Medulla oblongata (tissue), 1 donor: ENCODE measurements around the gene MLX.
"Not testable (repeated sequence)": the region's sequence is repeated elsewhere in the genome, so short reads cannot be mapped to it uniquely, and the experiment has no call there.

Experiments used
- DNase-seq: peaks from one replicate; pipeline ENCODE4 v3.0.0-alpha.2; 2015; ENCODE audit errors: extremely low spot score

Gene MLX

DNA sequence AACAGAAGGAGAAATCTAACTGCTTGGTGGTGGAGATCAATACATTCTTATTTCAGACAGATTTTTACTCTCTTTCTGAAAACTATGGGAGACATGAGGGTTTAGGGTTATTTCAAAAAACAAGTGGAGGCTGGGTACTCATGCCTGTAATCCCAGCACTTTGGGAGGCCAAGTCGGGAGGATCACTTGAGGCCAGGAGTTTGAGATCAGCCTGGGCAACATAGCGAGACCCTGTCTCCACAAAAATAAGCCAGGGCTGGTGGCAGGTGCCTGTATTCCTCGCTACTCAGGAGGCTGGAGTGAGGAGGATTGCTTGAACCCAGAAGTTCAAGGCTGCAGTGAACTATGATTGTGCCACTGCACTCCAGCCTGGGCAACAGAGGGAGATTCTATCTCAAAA is 55.1 kb downstream of the MLX start:
- not testable (repeated sequence) for DNase-seq
